HG02885 (cell line): Measurements from ENCODE around the gene TBC1D5.
"Not testable (repeated sequence)": the region's sequence is repeated elsewhere in the genome, so short reads cannot be mapped to it uniquely, and the experiment has no call there.

ENCODE experiments used
- ATAC-seq: cut with Tn5 transposase; IDR thresholded peaks from one replicate; pipeline ENCODE4 v1.9.1; 2021; ENCODE audit warnings: mild to moderate bottlenecking; ENCODE audit not compliant: unreplicated experiment, poor library complexity

Gene TBC1D5

DNA sequence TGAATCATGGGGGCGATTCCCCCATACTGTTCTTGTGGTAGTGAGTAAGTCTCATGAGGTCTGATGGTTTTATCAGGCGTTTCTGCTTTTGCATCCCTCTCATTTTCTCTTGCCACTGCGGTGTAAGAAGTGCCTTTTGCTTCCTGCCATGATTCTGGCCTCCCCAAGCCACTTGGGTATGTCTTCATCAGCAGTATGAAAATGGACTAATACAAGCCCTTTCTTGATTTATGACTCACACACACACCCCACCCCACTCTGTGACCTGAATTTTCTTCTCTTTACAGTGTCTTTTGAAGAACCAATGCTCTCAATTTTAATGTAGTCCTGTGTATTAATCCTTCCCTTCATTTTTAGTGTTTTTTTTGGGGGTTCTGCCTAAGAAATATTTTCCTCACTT is 612.9 kb downstream of the TBC1D5 start:
- no peak for ATAC-seq

- ATAC-seq = not testable (repeated sequence)
Observed at GRCh38 chr3:17128671-17129070, 613.8 kb downstream of the TBC1D5 start.

GRCh38 chr3:17125738-17126442 is 616.5 kb downstream of the TBC1D5 start:
- ATAC-seq = no peak

- no peak for ATAC-seq
Observed at GRCh38 chr3:17122758-17123157, 619.7 kb downstream of the TBC1D5 start.

DNA sequence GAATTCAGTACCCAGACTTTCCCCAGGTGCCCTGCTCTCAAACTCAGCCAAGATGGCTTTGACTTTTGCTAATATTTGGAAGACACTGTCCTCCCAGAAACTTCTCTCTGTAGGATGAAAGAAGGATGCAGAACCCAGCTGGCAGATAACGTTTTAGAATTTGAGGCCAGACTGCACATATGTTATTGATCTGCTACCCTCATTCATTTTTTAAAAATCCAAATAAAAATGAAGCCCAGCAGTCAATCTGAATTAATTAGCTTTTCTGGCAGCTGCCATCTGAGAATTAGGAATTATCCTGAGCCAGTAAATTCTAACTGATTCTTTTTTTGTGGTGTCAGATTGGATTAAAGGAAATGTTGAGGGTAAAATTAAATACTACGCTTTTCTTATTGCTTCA is 621.1 kb downstream of the TBC1D5 start:
- ATAC-seq = no peak

DNA sequence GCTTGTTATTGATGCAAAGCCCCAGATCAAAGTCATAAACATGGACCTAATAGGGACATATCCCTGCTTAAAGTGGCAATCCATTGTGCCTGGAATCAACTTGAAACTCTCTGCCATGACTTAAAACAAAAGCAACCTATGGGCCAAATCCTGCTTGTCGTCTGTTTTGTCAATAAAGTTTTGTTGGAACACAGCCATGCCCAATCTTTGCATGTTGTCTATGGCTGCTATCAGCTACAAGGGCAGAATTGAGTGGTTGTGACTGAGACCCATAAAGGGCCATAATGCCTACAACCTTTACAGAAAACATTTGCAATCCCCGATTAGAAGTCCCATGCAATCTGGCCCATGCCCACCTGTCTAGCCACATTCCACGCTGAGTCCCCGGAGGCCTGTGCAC is 622.3 kb downstream of the TBC1D5 start:
- no peak for ATAC-seq

- ATAC-seq = no peak
Observed at GRCh38 chr3:17119201-17120072, 623.0 kb downstream of the TBC1D5 start.

- ATAC-seq = no peak
Observed at GRCh38 chr3:17118771-17119170, 623.7 kb downstream of the TBC1D5 start.

GRCh38 chr3:17116007-17116600 is 626.3 kb downstream of the TBC1D5 start:
- ATAC-seq = no peak

DNA sequence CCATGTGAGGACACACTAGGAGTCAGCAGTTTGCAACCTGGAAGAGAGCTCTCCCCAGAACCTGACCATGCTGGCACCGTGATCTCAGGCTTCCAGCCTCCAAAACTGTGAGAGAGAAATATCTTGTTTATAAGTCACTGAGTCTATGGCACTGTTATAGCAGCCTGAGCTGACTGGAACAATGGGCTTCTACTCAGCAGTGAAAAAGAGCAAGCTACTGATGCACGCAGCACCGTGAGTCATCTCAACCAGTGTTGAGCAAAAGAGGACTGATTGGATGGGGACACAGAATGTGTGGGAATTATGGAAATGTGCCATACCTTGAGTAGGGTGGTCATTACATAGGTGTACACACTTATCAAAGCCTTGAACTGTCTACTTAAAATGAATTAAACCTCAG is 627.2 kb downstream of the TBC1D5 start:
- ATAC-seq = no peak

DNA sequence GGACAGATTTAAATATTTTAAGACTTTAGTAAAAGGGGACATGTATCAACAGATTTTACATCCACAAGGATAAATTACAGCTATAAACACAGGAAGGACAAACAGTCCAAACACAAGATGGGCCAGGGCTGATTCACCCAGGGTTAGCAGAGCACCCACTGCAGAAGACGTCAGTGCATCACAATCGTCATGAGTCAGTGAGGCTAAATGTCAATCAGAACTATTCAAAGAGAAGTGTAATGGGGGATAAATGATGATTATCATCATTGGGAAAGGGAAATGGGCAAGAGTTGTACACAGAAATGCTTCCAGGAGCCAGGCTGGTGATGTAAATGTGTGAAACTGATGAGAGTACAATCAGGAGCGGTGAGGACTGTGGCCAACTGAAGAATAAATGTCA is 630.8 kb downstream of the TBC1D5 start:
- ATAC-seq = no peak

GRCh38 chr3:17110660-17111396 is 631.6 kb downstream of the TBC1D5 start:
- ATAC-seq = peak; percentile 58
